Natural killer cell (primary cell): Measurements from ENCODE around the gene ARID4B. TPM values are rescaled to one million over a fixed set of nuclear protein-coding genes. Genes with fewer than 3 reads are reported as not detected.

Experiments used
- ATAC-seq, 3 donors: fragments of 150-1000 bp in 2 of 3; fragments of 200-7000 bp in 1 of 3; cut with Tn5 transposase; 1 replicate in 1 of 3; 2 replicates in 2 of 3; pipeline ENCODE4 v1.10.0; 2021; ENCODE audit warnings: mild to moderate bottlenecking in 2 of 3, moderate library complexity in 2 of 3
- DNase-seq, 2 donors: peaks; one replicate each; pipeline versions ENCODE4 v3.0.0 to v3.0.0-alpha.2; 2013 to 2021; ENCODE audit warnings: mixed read lengths in 1 of 2
- H3K27ac ChIP-seq: one replicate; pipeline ENCODE4 v1.5.1; 2013; ENCODE audit warnings: mild to moderate bottlenecking, low read length
- H3K27me3 ChIP-seq: one replicate; pipeline ENCODE4 v1.6.1; 2013; ENCODE audit warnings: low read length; ENCODE audit not compliant: control insufficient read depth, insufficient read depth
- H3K36me3 ChIP-seq: one replicate; pipeline ENCODE4 v1.6.1; 2013; ENCODE audit warnings: low read length; ENCODE audit not compliant: control insufficient read depth, insufficient read depth
- H3K4me1 ChIP-seq: one replicate; pipeline ENCODE4 v1.6.1; 2013; ENCODE audit warnings: low read length; ENCODE audit not compliant: control insufficient read depth, insufficient read depth
- H3K4me3 ChIP-seq: one replicate; pipeline ENCODE4 v1.5.1; 2013; ENCODE audit warnings: low read length
- H3K9me3 ChIP-seq: one replicate; pipeline ENCODE4 v1.6.1; 2013; ENCODE audit warnings: low read length; ENCODE audit not compliant: control insufficient read depth, insufficient read depth
- H3K27ac Mint-ChIP-seq, 2 donors: one replicate each; pipeline ENCODE4 v1.8.0; 2022; ENCODE audit warnings: mild to moderate bottlenecking in 2 of 2, mixed read lengths in 2 of 2, moderate library complexity in 1 of 2
- H3K27me3 Mint-ChIP-seq, 2 donors: one replicate each; pipeline ENCODE4 v1.8.0; 2022; ENCODE audit warnings: low read depth in 2 of 2, mixed read lengths in 2 of 2
- H3K36me3 Mint-ChIP-seq: one replicate; pipeline ENCODE4 v1.8.0; 2022; ENCODE audit warnings: mixed read lengths
- H3K4me1 Mint-ChIP-seq, 2 donors: one replicate each; pipeline ENCODE4 v1.8.0; 2022; ENCODE audit warnings: mixed read lengths in 2 of 2
- H3K4me3 Mint-ChIP-seq: one replicate; pipeline ENCODE4 v1.8.0; 2022; ENCODE audit warnings: mild to moderate bottlenecking, moderate library complexity, mixed read lengths
- H3K9me3 Mint-ChIP-seq, 2 donors: one replicate each; pipeline ENCODE4 v1.8.0; 2022; ENCODE audit warnings: mixed read lengths in 2 of 2
- CTCF ChIP-seq: fragments of 200-600 bp; IDR thresholded peaks from one replicate; pipeline ENCODE4 v1.8.0; 2022; ENCODE audit warnings: antibody characterized with exemption
- WGBS: methylation state at CpG from one replicate; pipeline ENCODE4 v1.1.7; 2013; ENCODE audit warnings: missing lambda C conversion rate; ENCODE audit not compliant: insufficient coverage; 5-methylcytosine and 5-hydroxymethylcytosine counted together
- intact Hi-C: fragments of 100-400 bp; cut with micrococcal nuclease; formaldehyde crosslinking; loops from one replicate; pipeline ENCODE4 v1.14.2; 2022
- total RNA-seq, 4 donors: library from RNA; stranded (reverse); fragments of 120-200 nt in 1 of 4; gene quantifications; one replicate each; pipeline versions ENCODE4 v1.2.3 to v1.2.4, GENCODE V29; 2013 to 2022

ARID4B gene
- total RNA-seq, 3 donors from 2014 or later (not counting 1 experiment from before 2014, with no cell fraction given) = 161 to 189 (median 178) TPM

- H3K27ac ChIP-seq = no peak overlapping the region
- intact Hi-C loops = loop anchor here (5.0 kb wide), 1 partner anchor 36 kb away; no protein-coding TSS in a partner anchor
Observed at GRCh38 chr1:235293322-235293942, 34.5 kb downstream of the ARID4B start.

GRCh38 chr1:235292790-235293189 is 35.2 kb downstream of the ARID4B start:
- H3K4me1 Mint-ChIP-seq = peaks cover 59 to 60% of the 10 kb centered on the region in 2 donors
- intact Hi-C loops = loop anchor here (5.0 kb wide), 1 partner anchor 35 kb away; no protein-coding TSS in a partner anchor

More at GRCh38 chr1:235293322-235293942, 34.5 kb downstream of the ARID4B start:
- H3K9me3 Mint-ChIP-seq = peaks cover 0 to 4% of the 10 kb centered on the region in 2 donors
- peak overlapping the region in 1 of 2 donors; percentile 50 for H3K27ac Mint-ChIP-seq
- Histone ChIP-seq H3K9me3 (peaks cover 10% of the 10 kb centered on the region), H3K4me1 (peaks cover 35% of the 10 kb centered on the region), H3K27me3 (no peaks in the 10 kb centered on the region), H3K36me3 (no peaks in the 10 kb centered on the region), H3K4me3 (no peak overlapping the region)
- H3K4me1 Mint-ChIP-seq = peaks cover 59 to 60% of the 10 kb centered on the region in 2 donors
- TF ChIP-seq CTCF = no peak
- H3K27me3 Mint-ChIP-seq = no peaks in the 10 kb centered on the region
- H3K4me3 Mint-ChIP-seq = peak overlapping the region; percentile 69
- no peak for ATAC-seq
- no peak for DNase-seq
- no peaks in the 10 kb centered on the region for H3K36me3 Mint-ChIP-seq

GRCh38 chr1:235291599-235292091 is 36.3 kb downstream of the ARID4B start:
- no peak for TF ChIP-seq CTCF
- Histone ChIP-seq H3K36me3 (no peaks in the 10 kb centered on the region), H3K27ac (no peak overlapping the region), H3K9me3 (peaks cover 10% of the 10 kb centered on the region), H3K4me1 (peaks cover 43% of the 10 kb centered on the region), H3K27me3 (no peaks in the 10 kb centered on the region), H3K4me3 (no peak overlapping the region)
- Mint-ChIP-seq H3K4me3 (no peak overlapping the region), H3K36me3 (no peaks in the 10 kb centered on the region), H3K27me3 (no peaks in the 10 kb centered on the region), H3K4me1 (peaks cover 60% of the 10 kb centered on the region in 2 donors), H3K27ac (peak overlapping the region in 1 of 2 donors; percentile 35), H3K9me3 (no peaks in the 10 kb centered on the region)
- intact Hi-C loops = loop anchor here (5.0 kb wide), 1 partner anchor 34 kb away; no protein-coding TSS in a partner anchor
- WGBS = 66% methylated on average over 5 of the region's 6 CpGs
- DNase-seq (no peak), ATAC-seq (no peak)

More at GRCh38 chr1:235292790-235293189, 35.2 kb downstream of the ARID4B start:
- H3K27me3 ChIP-seq = no peaks in the 10 kb centered on the region
- H3K4me1 ChIP-seq = peaks cover 37% of the 10 kb centered on the region
- H3K9me3 ChIP-seq = peaks cover 10% of the 10 kb centered on the region
- no peak overlapping the region for H3K27ac ChIP-seq
- WGBS = 94% methylated on average over 4 of the region's 4 CpGs
- Mint-ChIP-seq H3K27ac (peak overlapping the region in 1 of 2 donors; percentile 50), H3K4me3 (no peak overlapping the region), H3K9me3 (peaks cover 0 to 3% of the 10 kb centered on the region in 2 donors), H3K27me3 (no peaks in the 10 kb centered on the region), H3K36me3 (no peaks in the 10 kb centered on the region)
- no peak for DNase-seq
- TF ChIP-seq CTCF = no peak
- ATAC-seq = no peak
- H3K36me3 ChIP-seq = no peaks in the 10 kb centered on the region
- no peak overlapping the region for H3K4me3 ChIP-seq
